GM12891 (cell line): ENCODE data around the gene SLC26A2.

Experiments used
- DNase-seq: peaks from one replicate; pipeline ENCODE4 v3.0.0; 2011; ENCODE audit warnings: low spot score; ENCODE audit not compliant: insufficient read length
- FAIRE-seq: peaks from 2 replicates; lab custom pipeline; 2011; peaks lifted over from hg19 to GRCh38; lab: Jason Lieb, UNC
- PAX5 ChIP-seq: IDR thresholded peaks from 2 replicates; pipeline ENCODE4 v1.6.1; 2011; ENCODE audit warnings: low read length, moderate library complexity, mild to moderate bottlenecking; ENCODE audit not compliant: insufficient read depth, severe bottlenecking
- POLR2A ChIP-seq: IDR thresholded peaks from 2 replicates; pipeline ENCODE4 v1.6.1; 2011; ENCODE audit warnings: low read depth, low read length, control low read depth
- POLR2AphosphoS5 ChIP-seq: IDR thresholded peaks from 2 replicates; pipeline ENCODE4 v1.6.1; 2011; ENCODE audit warnings: low read depth, low read length, control low read depth
- POU2F2 ChIP-seq: IDR thresholded peaks from 2 replicates; pipeline ENCODE4 v1.6.1; 2011; ENCODE audit warnings: low read depth, mild to moderate bottlenecking, control low read depth, low read length, moderate library complexity
- SPI1 ChIP-seq: IDR thresholded peaks from 2 replicates; pipeline ENCODE4 v1.6.1; 2011; ENCODE audit warnings: low read depth, low read length, control low read depth
- TAF1 ChIP-seq: IDR thresholded peaks from 2 replicates; pipeline ENCODE4 v1.6.1; 2011; ENCODE audit warnings: low read depth, low read length, control low read depth

Gene SLC26A2

DNA sequence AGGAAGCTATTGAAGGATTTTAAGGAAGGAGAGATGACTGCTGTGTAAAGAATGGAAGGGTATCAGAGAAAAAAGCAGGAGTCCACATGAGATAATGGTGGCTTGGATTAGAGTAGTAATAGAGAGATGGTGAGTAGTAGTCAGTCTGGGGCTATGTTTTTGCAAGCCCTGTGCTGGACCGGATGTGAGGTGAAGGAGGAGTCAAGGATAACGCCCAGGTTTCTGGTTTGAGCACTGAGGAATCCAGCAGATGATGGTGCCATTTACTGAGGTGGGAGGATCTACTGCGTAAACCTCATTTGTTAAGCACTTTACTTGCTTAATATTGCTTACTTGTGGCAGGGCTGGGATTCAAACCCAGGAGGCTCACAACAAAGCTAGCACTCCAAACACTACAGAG is 38.8 kb downstream of the SLC26A2 start:
- DNase-seq, result no peak

DNA sequence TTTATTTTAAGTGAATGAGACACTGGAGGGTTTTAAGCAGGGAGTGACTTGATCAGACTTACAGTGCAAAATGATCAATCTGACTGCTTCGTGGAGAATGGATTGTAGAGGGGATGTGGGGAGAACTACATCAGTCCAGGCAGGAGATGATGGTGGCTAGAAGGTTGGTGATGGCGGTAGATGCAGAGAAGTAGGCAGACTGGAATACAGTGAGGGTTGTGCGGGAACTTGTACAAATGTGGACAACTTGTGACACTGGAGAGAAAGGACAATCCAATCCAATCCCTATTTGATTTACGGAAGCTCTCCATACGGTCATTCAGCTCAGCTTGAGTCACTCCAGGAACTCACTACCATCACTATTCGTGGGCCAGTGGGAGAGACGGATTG is 39.3 kb downstream of the SLC26A2 start:
- FAIRE-seq (no peak), DNase-seq (no peak)
- TF ChIP-seq POLR2A (no peak), TAF1 (no peak), SPI1 (no peak), POLR2AphosphoS5 (no peak), PAX5 (no peak), POU2F2 (no peak)

More for the DNA sequence above, 38.8 kb downstream of the SLC26A2 start:
- TF ChIP-seq POU2F2 (no peak), POLR2AphosphoS5 (no peak), SPI1 (no peak), PAX5 (no peak), TAF1 (no peak), POLR2A (no peak)
- no peak for FAIRE-seq

DNA sequence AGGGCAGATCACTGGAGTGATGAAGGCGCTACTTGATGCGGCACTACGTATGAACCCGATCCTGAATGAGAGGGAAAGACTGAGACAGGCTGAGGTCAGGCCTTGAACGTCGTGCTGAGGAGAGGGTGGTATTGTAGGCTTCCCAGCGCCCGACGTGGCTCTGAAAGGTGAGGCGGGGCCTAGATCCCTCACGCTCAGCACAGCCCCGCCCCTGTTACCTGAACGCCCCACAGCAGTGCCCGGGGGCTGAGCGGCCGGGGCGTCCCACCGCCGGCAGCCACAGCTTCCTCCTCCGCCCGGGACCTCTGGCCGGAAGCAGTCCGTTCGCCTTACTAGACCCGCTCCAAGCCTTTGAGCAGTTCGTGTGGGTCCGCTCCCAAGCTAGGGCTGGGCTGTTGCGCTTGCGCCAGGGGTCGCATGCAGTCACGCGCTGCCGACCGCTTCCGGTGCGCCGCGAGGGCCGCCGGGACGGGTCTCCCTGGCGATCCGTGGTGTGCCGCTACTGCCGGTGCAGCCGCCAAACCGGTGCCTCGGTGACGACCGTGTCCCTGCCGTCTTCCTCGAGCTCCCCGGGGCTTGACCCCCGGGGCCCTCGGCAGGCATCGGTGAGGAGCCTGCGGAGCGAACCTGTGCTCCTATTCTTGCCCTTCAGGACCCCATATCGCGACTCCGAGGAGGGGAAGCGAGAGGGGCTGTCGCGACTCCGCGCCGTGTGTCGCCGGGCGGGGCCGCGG is 39.9 kb downstream of the SLC26A2 start, which contains the start of the genes HMGXB3 and TIGD6:
TSS of gene HMGXB3 (plus strand) at position 484 of the 734 bp plus-strand sequence. CDS start 4,114 bp downstream, outside the sequence.
TSS of gene TIGD6 (minus strand) at position 399 of the 734 bp plus-strand sequence. CDS start 4,306 bp downstream, outside the sequence.
- peak; percentile 97 for FAIRE-seq

DNA sequence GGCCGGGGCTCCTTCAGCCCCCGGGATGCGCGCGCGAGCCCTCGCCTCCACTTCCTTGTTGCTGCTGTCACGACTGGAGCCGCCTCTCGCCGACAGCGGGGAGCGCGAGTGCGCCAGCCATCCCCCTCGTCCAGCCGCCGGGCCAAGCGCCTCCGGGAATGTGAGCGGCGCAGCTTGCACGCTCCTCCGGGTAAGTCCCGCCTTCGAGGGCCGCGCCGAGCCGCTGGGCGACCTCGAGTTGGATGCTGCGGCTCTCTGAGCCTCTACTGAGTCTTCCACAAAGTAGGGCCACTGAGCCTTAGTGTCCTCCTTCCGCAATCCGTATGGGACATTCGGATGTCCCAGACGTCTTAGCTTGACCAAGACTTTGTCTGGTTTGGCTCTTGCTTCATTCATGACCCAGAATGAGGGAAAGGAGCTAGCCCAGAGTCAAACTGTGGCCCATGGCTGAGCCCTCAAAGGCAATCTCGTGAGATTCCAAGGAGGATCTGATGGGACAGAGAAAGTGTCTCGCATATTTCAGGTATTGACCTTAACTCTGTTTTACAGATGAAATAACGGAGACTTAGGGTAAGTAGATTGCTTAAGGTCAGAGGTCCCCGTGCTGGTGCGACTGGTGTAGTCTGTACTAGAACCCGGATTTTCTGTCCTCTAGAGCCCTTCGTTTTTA is 40.6 kb downstream of the SLC26A2 start:
- FAIRE-seq, result no peak
- peak; percentile 13 for DNase-seq
- TF ChIP-seq PAX5 (no peak), POU2F2 (no peak), POLR2AphosphoS5 (no peak), SPI1 (no peak), TAF1 (no peak), POLR2A (no peak)

More for the DNA sequence above, 39.9 kb downstream of the SLC26A2 start, which contains the start of the genes HMGXB3 and TIGD6:
- peak; percentile 90 for DNase-seq
- TF ChIP-seq POLR2A (peak; percentile 92), POU2F2 (peak; percentile 16; the same call in 1 of the 2 replicates), PAX5 (peak; percentile 19), POLR2AphosphoS5 (peak; percentile 95), TAF1 (peak; percentile 55; the same call in 1 of the 2 replicates), SPI1 (no peak)

DNA sequence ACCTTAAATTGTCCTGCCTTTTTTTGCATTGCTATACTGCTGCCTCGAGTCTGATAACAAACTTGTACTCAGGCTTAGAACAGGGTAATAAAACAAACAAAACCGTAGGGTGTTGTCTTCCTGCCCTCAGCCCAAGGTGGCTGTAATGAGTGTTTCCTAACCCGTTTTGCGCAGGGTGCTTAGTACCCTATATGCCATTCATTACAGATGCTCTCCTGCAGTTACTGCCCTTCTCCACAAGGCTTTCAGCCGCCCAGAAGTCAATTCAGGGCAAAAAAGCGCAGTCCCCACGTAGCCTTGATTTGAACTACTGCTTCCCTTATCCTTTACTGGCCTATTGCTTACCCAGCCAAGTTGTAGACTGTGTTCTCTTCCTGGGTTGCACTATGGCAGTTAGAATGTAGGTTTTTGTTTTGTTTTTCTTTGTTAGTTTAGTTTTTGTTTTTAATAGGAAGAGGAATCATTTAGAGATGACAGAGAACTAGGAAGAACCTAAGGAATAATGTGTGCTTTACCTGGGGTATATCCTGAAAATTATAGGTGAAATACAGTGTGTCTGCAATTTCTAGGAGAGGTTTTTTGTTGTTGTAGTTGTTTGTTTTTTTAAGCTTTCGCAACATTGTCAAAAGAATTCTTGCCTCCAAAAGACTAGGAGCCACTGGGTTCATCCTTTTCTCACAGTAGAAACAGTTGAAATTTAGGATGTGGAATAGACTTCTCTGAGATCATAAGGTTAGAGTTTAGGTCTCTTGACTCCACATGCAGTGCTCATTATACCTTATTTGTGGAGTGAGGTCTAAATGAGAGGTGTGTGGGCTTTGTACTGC is 41.3 kb downstream of the SLC26A2 start:
- DNase-seq (peak; percentile 53), FAIRE-seq (peak; percentile 83)
- TF ChIP-seq POLR2A (no peak), POU2F2 (no peak), PAX5 (no peak), POLR2AphosphoS5 (no peak), TAF1 (no peak), SPI1 (no peak)

DNA sequence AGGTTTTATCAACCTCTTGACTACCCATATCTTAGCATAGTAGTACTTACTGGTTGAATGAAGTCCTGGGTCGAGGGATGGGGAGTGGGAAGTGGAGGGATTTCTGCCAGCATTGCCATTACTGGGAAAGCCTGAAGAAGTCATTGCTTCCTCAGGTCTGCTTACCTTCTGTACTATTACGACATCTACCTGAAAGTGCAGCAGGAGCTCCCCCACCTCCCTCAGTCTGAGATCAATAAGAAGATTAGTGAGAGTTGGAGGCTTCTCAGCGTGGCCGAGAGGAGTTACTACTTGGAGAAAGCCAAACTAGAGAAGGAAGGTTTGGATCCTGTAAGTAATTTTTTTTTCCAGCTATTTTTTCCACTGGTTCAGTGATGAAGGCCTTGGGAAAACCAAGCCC is 45.8 kb downstream of the SLC26A2 start:
- TF ChIP-seq PAX5 (no peak), POU2F2 (no peak), POLR2A (no peak), POLR2AphosphoS5 (no peak), SPI1 (no peak), TAF1 (no peak)
- no peak for FAIRE-seq
- DNase-seq, result no peak

DNA sequence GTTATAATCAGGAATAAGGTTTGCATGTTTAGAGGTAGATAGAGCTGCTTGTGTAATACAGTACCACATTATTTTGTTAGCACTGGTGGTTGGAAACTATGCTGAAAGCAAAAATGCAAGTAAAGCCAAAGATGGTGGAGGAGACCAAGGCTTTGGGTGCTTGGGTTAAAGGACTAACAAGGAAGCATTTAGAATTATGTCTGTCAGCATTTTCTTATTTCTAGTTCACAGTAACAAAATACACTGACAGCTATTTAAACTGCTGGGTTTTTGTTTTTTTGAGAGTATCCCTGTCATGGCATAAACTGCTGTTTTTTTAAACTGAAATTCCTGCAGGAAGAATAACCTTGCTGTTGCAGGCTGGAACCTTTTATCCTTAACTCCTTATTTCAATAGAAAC is 46.5 kb downstream of the SLC26A2 start:
- FAIRE-seq, result no peak
- no peak for DNase-seq

DNA sequence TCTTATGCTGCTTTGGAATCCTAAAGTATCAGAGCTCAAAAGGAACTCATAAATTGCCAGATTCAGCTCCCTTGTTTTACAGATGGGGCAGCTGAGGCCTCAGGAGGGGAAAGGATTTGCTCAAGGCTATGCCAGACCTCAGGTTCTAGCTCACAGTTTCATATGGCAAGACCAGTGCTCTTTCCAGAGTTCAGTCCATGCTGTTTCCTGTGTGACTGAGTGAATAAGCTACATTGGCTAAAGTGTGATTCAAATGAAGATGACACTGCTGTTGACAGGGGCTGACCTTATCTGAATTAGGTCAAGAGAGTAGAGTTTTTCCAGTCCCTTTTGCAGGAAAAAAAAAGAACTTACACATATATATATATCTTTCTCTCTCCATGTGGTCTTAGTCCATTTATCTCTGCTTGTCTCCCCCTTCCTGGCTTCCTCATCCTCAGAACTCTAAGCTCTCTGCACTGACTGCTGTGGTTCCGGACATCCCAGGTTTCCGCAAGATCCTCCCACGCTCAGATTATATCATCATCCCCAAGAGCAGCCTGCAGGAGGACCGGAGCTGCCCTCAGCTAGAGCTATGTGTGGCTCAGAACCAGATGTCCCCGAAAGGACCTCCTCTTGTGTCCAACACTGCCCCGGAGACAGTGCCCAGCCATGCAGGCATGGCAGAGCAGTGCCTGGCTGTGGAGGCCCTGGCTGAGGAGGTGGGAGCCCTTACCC is 49.3 kb downstream of the SLC26A2 start:
- TF ChIP-seq POLR2A, result no peak
- no peak for TF ChIP-seq PAX5
- no peak for TF ChIP-seq TAF1
- no peak for TF ChIP-seq POLR2AphosphoS5
- TF ChIP-seq POU2F2, result no peak
- TF ChIP-seq SPI1, result no peak
- DNase-seq (no peak), FAIRE-seq (no peak)

More for the DNA sequence above, 46.5 kb downstream of the SLC26A2 start:
- TF ChIP-seq SPI1, result no peak
- TF ChIP-seq POLR2AphosphoS5, result no peak
- no peak for TF ChIP-seq TAF1
- TF ChIP-seq POU2F2, result no peak
